H9 (cell line): ENCODE data around the gene GRIK4. TPM values are rescaled to one million over a fixed set of nuclear protein-coding genes. Genes with fewer than 3 reads are reported as not detected.

Experiments
- DNase-seq: peaks from one replicate; pipeline ENCODE4 v3.0.0-alpha.2; 2017
- H2AFZ ChIP-seq: one replicate; pipeline ENCODE4 v1.6.1; 2013; ENCODE audit warnings: mild to moderate bottlenecking, low read length, control low read depth, moderate library complexity
- H2AK5ac ChIP-seq: 2 replicates; pipeline ENCODE4 v1.6.1; 2013; ENCODE audit warnings: low read length, control low read depth, mixed read lengths; ENCODE audit not compliant: insufficient read length
- H2BK120ac ChIP-seq: one replicate; pipeline ENCODE4 v1.6.1; 2013; ENCODE audit warnings: low read depth, mild to moderate bottlenecking, low read length, control low read depth, inconsistent platforms; ENCODE audit not compliant: poor library complexity, severe bottlenecking
- H2BK12ac ChIP-seq: 2 replicates; pipeline ENCODE4 v1.6.1; 2013; ENCODE audit warnings: low read length, control low read depth, mixed read lengths, low read depth; ENCODE audit not compliant: insufficient read length
- H2BK15ac ChIP-seq: 2 replicates; pipeline ENCODE4 v1.6.1; 2013; ENCODE audit warnings: low read depth, low read length, control low read depth
- H2BK20ac ChIP-seq: one replicate; pipeline ENCODE4 v1.6.1; 2013; ENCODE audit warnings: low read depth, mild to moderate bottlenecking, low read length, control low read depth, inconsistent platforms; ENCODE audit not compliant: poor library complexity, severe bottlenecking
- H2BK5ac ChIP-seq: 2 replicates; pipeline ENCODE4 v1.6.1; 2013; ENCODE audit warnings: low read length, control low read depth, mixed read lengths; ENCODE audit not compliant: insufficient read length
- H3K14ac ChIP-seq: 2 replicates; pipeline ENCODE4 v1.6.1; 2013; ENCODE audit warnings: low read length, control low read depth; ENCODE audit not compliant: insufficient read depth
- H3K18ac ChIP-seq: 2 replicates; pipeline ENCODE4 v1.6.1; 2013; ENCODE audit warnings: low read depth, mild to moderate bottlenecking, mixed read lengths, low read length, control low read depth; ENCODE audit not compliant: insufficient read length
- H3K23ac ChIP-seq: 2 replicates; pipeline ENCODE4 v1.6.1; 2013; ENCODE audit warnings: low read length, control low read depth, mixed read lengths, low read depth; ENCODE audit not compliant: insufficient read length
- H3K23me2 ChIP-seq: 2 replicates; pipeline ENCODE4 v1.6.1; 2013; ENCODE audit warnings: low read depth, mild to moderate bottlenecking, mixed read lengths, low read length, control low read depth; ENCODE audit not compliant: insufficient read length, poor library complexity, severe bottlenecking
- H3K27ac ChIP-seq: 2 replicates; pipeline ENCODE4 v1.5.1; 2013; ENCODE audit warnings: low read length, control low read depth, mixed read lengths, low read depth; ENCODE audit not compliant: insufficient read length
- H3K27me3 ChIP-seq: 2 replicates; pipeline ENCODE4 v1.6.1; 2013; ENCODE audit warnings: low read length, control low read depth, inconsistent platforms; ENCODE audit not compliant: insufficient read depth
- H3K4ac ChIP-seq: 2 replicates; pipeline ENCODE4 v1.6.1; 2013; ENCODE audit warnings: low read depth, mild to moderate bottlenecking, control low read depth, inconsistent platforms, low read length, moderate library complexity
- H3K4me1 ChIP-seq: 2 replicates; pipeline ENCODE4 v1.6.1; 2013; ENCODE audit warnings: low read length, control low read depth, inconsistent platforms; ENCODE audit not compliant: insufficient read depth
- H3K4me2 ChIP-seq: 2 replicates; pipeline ENCODE4 v1.6.1; 2013; ENCODE audit warnings: low read length, control low read depth, mixed read lengths; ENCODE audit not compliant: insufficient read length, insufficient read depth
- H3K56ac ChIP-seq: 2 replicates; pipeline ENCODE4 v1.6.1; 2013; ENCODE audit warnings: low read depth, mild to moderate bottlenecking, mixed read lengths, low read length, control low read depth; ENCODE audit not compliant: insufficient read length
- H3K79me1 ChIP-seq: 2 replicates; pipeline ENCODE4 v1.6.1; 2013; ENCODE audit warnings: low read depth, mild to moderate bottlenecking, moderate library complexity, low read length, control low read depth, inconsistent platforms; ENCODE audit not compliant: insufficient read depth, poor library complexity, severe bottlenecking
- H3K79me2 ChIP-seq: 2 replicates; pipeline ENCODE4 v1.6.1; 2013; ENCODE audit warnings: low read length, control low read depth, inconsistent platforms; ENCODE audit not compliant: insufficient read depth
- H3K9ac ChIP-seq: 2 replicates; pipeline ENCODE4 v1.6.1; 2013; ENCODE audit warnings: low read length, control low read depth, mixed read lengths; ENCODE audit not compliant: insufficient read length; ENCODE audit errors: extremely low read depth
- H3K9me3 ChIP-seq: one replicate; pipeline ENCODE4 v1.6.1; 2013; ENCODE audit warnings: low read depth, low read length, inconsistent platforms; ENCODE audit not compliant: control insufficient read depth
- H3T11ph ChIP-seq: one replicate; pipeline ENCODE4 v1.6.1; 2013; ENCODE audit warnings: mild to moderate bottlenecking, low read length, control low read depth, inconsistent platforms
- H4K20me1 ChIP-seq: one replicate; pipeline ENCODE4 v1.6.1; 2013; ENCODE audit not compliant: control insufficient read depth, insufficient read length, insufficient read depth
- H4K5ac ChIP-seq: 2 replicates; pipeline ENCODE4 v1.6.1; 2013; ENCODE audit warnings: low read depth, mild to moderate bottlenecking, mixed read lengths, low read length, control low read depth; ENCODE audit not compliant: insufficient read length
- H4K8ac ChIP-seq: replicated peaks from 2 replicates; pipeline ENCODE4 v1.6.1; 2013; ENCODE audit warnings: low read length, control low read depth, mixed read lengths, low read depth; ENCODE audit not compliant: insufficient read length
- H4K91ac ChIP-seq: 2 replicates; pipeline ENCODE4 v1.6.1; 2013; ENCODE audit warnings: low read depth, mild to moderate bottlenecking, moderate library complexity, mixed read lengths, low read length, control low read depth; ENCODE audit not compliant: insufficient read length
- H3K27ac Mint-ChIP-seq, 3 experiments: 2 replicates in 2 of 3; 3 replicates in 1 of 3; pipeline ENCODE4 v1.8.0; 2020 to 2021; ENCODE audit warnings: mixed read lengths in 3 of 3, mild to moderate bottlenecking in 1 of 3, moderate library complexity in 1 of 3
- H3K27me3 Mint-ChIP-seq: 2 replicates; pipeline ENCODE4 v1.8.0; 2021; ENCODE audit warnings: low read depth, mild to moderate bottlenecking, moderate library complexity, mixed read lengths
- H3K36me3 Mint-ChIP-seq, 3 experiments: 2 replicates in 2 of 3; 3 replicates in 1 of 3; pipeline ENCODE4 v1.8.0; 2020 to 2021; ENCODE audit warnings: low read depth in 3 of 3, mixed read lengths in 3 of 3; ENCODE audit not compliant: insufficient read depth in 1 of 3
- H3K4me1 Mint-ChIP-seq, 2 experiments: 2 replicates each; pipeline ENCODE4 v1.8.0; 2020; ENCODE audit warnings: mixed read lengths in 2 of 2
- H3K4me3 Mint-ChIP-seq, 2 experiments: 2 replicates in 1 of 2; 3 replicates in 1 of 2; pipeline ENCODE4 v1.8.0; 2020 to 2021; ENCODE audit warnings: mild to moderate bottlenecking in 2 of 2, mixed read lengths in 2 of 2, moderate library complexity in 1 of 2
- H3K9me3 Mint-ChIP-seq, 2 experiments: 2 replicates in 1 of 2; 3 replicates in 1 of 2; pipeline ENCODE4 v1.8.0; 2020; ENCODE audit warnings: mild to moderate bottlenecking in 2 of 2, mixed read lengths in 2 of 2, moderate library complexity in 1 of 2
- CTCF ChIP-seq: fragments of 200-600 bp; sonication (generic); conservative IDR thresholded peaks from 3 replicates; pipeline ENCODE4 v1.8.0; 2021; ENCODE audit warnings: antibody characterized with exemption, mild to moderate bottlenecking
- WGBS: extraction: QIAGEN DNeasy Blood & Tissue Kit; methylation state at CpG from one replicate; pipeline ENCODE4 v1.1.7; 2013; ENCODE audit warnings: missing lambda C conversion rate, low lambda C conversion rate, mixed read lengths; ENCODE audit not compliant: insufficient read length; ENCODE audit errors: extremely low coverage; 5-methylcytosine and 5-hydroxymethylcytosine counted together
- total RNA-seq: library from RNA; stranded (reverse); gene quantifications from 2 replicates; pipeline ENCODE4 v1.2.1, GENCODE V29; 2021

The GRIK4 gene
- total RNA-seq, 1 experiment from 2014 or later, result 2.3 TPM

- Mint-ChIP-seq H3K27me3 (peaks cover 87% of the 10 kb centered on the region), H3K36me3 (no peaks in the 10 kb centered on the region), H3K4me1 (no peaks in the 10 kb centered on the region), H3K4me3 (no peak overlapping the region), H3K9me3 (no peaks in the 10 kb centered on the region), H3K27ac (no peak overlapping the region)
- Histone ChIP-seq H3K23ac (no peak overlapping the region), H3K14ac (no peak overlapping the region), H2BK12ac (no peak overlapping the region), H3K4ac (no peak overlapping the region), H4K91ac (no peak overlapping the region), H2BK20ac (no peak overlapping the region), H3K4me2 (no peak overlapping the region), H3K23me2 (no peaks in the 10 kb centered on the region), H2AK5ac (no peak overlapping the region), H3K18ac (no peak overlapping the region), H2BK120ac (no peak overlapping the region), H2BK15ac (no peak overlapping the region), H3K4me1 (no peaks in the 10 kb centered on the region), H4K8ac (no peak overlapping the region), H3K9me3 (no peaks in the 10 kb centered on the region), H3K56ac (no peak overlapping the region), H3K9ac (no peak overlapping the region), H3K79me1 (no peaks in the 10 kb centered on the region), H3K79me2 (no peaks in the 10 kb centered on the region), H2BK5ac (no peak overlapping the region), H3T11ph (no peak overlapping the region), H2AFZ (no peak overlapping the region), H4K5ac (no peak overlapping the region), H3K27me3 (peaks cover 17% of the 10 kb centered on the region; the same call in 1 of the 2 replicates), H3K27ac (no peak overlapping the region), H4K20me1 (no peaks in the 10 kb centered on the region)
- DNase-seq, result no peak
- WGBS, result no CpG with 5 or more reads among the region's 3 CpGs
- no peak for TF ChIP-seq CTCF
These were observed 141.3 kb downstream of the GRIK4 start for GRCh38 chr11:120652705-120653335.
